Right lobe of liver (tissue), 6 donors: ENCODE data around the gene ZBTB21. TPM values are rescaled to one million over a fixed set of nuclear protein-coding genes. Genes with fewer than 3 reads are reported as not detected.
A peak's percentile ranks its signal among the peaks of the same experiment; 100 is the strongest.
"Not testable (repeated sequence)": the region's sequence is repeated elsewhere in the genome, so short reads cannot be mapped to it uniquely, and the experiment has no call there.

Source experiments
- ATAC-seq, 4 donors: fragments of 200-7000 bp; cut with Tn5 transposase; one replicate each; pipeline ENCODE4 v1.9.1; 2020; ENCODE audit warnings: mild to moderate bottlenecking in 4 of 4, moderate library complexity in 4 of 4
- DNase-seq, 3 donors: peaks; one replicate each; pipeline ENCODE4 v3.0.0-alpha.2; 2020
- H3K27ac ChIP-seq, 3 donors: fragments of 200-600 bp; one replicate each; pipeline ENCODE4 v1.8.0; 2022
- H3K27me3 ChIP-seq, 2 donors: fragments of 200-600 bp; one replicate each; pipeline ENCODE4 v1.8.0; 2022
- H3K36me3 ChIP-seq, 4 donors: fragments of 200-600 bp; sonication (generic) in 1 of 4; one replicate each; pipeline versions ENCODE4 v1.5.1 to v1.8.0; 2017 to 2022; ENCODE audit warnings: control low read depth in 1 of 4
- H3K4me1 ChIP-seq, 4 donors: fragments of 200-600 bp; sonication (generic) in 1 of 4; one replicate each; pipeline versions ENCODE4 v1.5.1 to v1.8.0; 2017 to 2022; ENCODE audit warnings: control low read depth in 1 of 4
- H3K4me3 ChIP-seq, 3 donors: fragments of 200-600 bp; one replicate each; pipeline ENCODE4 v1.8.0; 2022
- H3K9me3 ChIP-seq, 4 donors: fragments of 200-600 bp; sonication (generic) in 1 of 4; one replicate each; pipeline versions ENCODE4 v1.5.1 to v1.8.0; 2017 to 2022; ENCODE audit warnings: control low read depth in 1 of 4
- CTCF ChIP-seq, 4 donors: fragments of 200-600 bp in 3 of 4; fragments of 450-650 bp in 1 of 4; IDR thresholded peaks; one replicate each; pipeline versions ENCODE4 v1.5.1 to v1.8.0; 2016 to 2022; ENCODE audit warnings: antibody characterized with exemption in 4 of 4, mild to moderate bottlenecking in 2 of 4
- POLR2A ChIP-seq: fragments of 450-650 bp; IDR thresholded peaks from one replicate; pipeline ENCODE4 v1.6.1; 2017; ENCODE audit warnings: antibody characterized with exemption, mild to moderate bottlenecking
- WGBS: methylation state at CpG from one replicate; pipeline ENCODE4 v1.1.6; 2018; ENCODE audit warnings: low coverage, low lambda C conversion rate; ENCODE audit not compliant: insufficient coverage; ENCODE audit errors: missing lambda C conversion rate; 5-methylcytosine and 5-hydroxymethylcytosine counted together
- intact Hi-C, 2 donors: fragments of 100-400 bp; cut with DNase I; formaldehyde crosslinking; loops; one replicate each; pipeline versions ENCODE4 v1.11.2 to v1.14.1; 2022
- total RNA-seq, 6 experiments: library from RNA; depleted of rRNA in 2 of 6; stranded (reverse); fragments of >200 nt in 2 of 6; fragmentation: NEBNext Ultra II Directional in 3 of 6; extraction: Animal tissue kit (Norgen Biotek cat#: 25700) in 3 of 6; gene quantifications; one replicate each; pipeline versions ENCODE4 v1.1.0 to v1.2.4, GENCODE V29; 2016 to 2023
- donor health status: DM: no; HTN: yes; CAD: no.
- donor health status: DM: no; HTN: no; CAD: no.
- donor health status: DM: no; HTN: no; CAD: no.
- donor health status: DM: no; HTN: yes; CAD: no.
- donor health status: DM: no; HTN: yes; CAD: no.

Gene ZBTB21
- total RNA-seq, 6 experiments from 2014 or later = 3.0 to 28.5 (median 11.2) TPM

GRCh38 chr21:41962425-41962966 is 47.7 kb downstream of the ZBTB21 start:
- Histone ChIP-seq H3K27me3 (no peaks in the 10 kb centered on the region), H3K4me1 (no peaks in the 10 kb centered on the region), H3K4me3 (no peak overlapping the region), H3K36me3 (no peaks in the 10 kb centered on the region), H3K27ac (no peak overlapping the region), H3K9me3 (no peaks in the 10 kb centered on the region)
- no peak for DNase-seq
- TF ChIP-seq CTCF (IDR thresholded peaks at IDR 0.05) (no peak), POLR2A (no peak)
- WGBS = 69% methylated on average over 9 of the region's 11 CpGs
- intact Hi-C loops = no loop called here
- no peak for ATAC-seq

GRCh38 chr21:41961753-41962152 is 48.4 kb downstream of the ZBTB21 start:
- ATAC-seq (no peak), DNase-seq (no peak)
- no peaks in the 10 kb centered on the region for H3K9me3 ChIP-seq
- no peaks in the 10 kb centered on the region for H3K4me1 ChIP-seq
- no peaks in the 10 kb centered on the region for H3K36me3 ChIP-seq
- no peak for TF ChIP-seq CTCF (IDR thresholded peaks at IDR 0.05)
- no peak for TF ChIP-seq POLR2A
- 37% methylated on average over 6 of the region's 8 CpGs for WGBS
- no peak overlapping the region for H3K27ac ChIP-seq
- intact Hi-C loops = no loop called here
- H3K4me3 ChIP-seq = no peak overlapping the region
- H3K27me3 ChIP-seq = no peaks in the 10 kb centered on the region

DNA sequence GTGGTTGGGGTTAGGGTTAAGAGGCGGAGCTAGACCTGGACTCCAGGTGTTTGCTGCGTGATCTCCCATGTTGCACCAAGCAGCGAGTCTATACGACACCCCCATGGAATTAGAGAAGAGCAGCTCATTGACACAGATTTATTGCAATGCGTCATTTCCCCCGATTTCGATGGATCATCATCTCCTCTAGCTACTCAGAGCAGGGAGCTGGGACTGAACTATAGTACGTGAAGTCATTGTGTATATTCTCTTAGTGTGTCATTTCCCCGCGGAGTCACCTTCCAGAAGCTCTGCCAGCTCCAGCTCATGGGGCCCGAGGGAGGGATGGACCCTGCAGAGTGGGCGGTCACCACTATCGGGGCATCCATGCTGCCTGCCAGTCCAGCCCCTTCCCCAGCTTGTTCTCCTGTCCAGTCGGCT is 48.9 kb downstream of the ZBTB21 start:
- TF ChIP-seq POLR2A = no peak
- TF ChIP-seq CTCF (IDR thresholded peaks at IDR 0.05) = no peak

DNA sequence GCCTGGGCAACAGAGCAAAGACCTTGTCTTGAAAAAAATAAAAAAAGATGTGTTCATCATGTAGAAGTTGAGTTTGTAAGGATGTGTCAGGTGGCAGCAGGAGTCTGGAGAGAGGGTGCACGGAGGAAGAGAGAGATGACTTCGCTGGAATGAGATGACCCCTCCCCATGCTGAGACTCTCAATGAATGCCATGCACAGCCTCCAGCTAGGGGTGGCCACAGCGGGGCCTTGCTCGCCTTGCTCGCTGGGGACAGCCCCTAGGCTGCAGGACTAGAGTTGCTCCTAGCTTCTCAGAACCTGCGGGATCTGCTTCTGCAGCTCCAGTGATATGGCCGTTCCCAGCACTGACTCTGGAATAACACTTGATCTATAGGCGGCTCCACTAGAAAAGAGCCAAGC is 49.8 kb downstream of the ZBTB21 start:
- H3K27me3 ChIP-seq = no peaks in the 10 kb centered on the region
- intact Hi-C loops = no loop called here
- TF ChIP-seq CTCF (IDR thresholded peaks at IDR 0.05) (no peak), POLR2A (no peak)
- H3K36me3 ChIP-seq = no peaks in the 10 kb centered on the region
- H3K27ac ChIP-seq = no peak overlapping the region
- DNase-seq = no peak
- 50% methylated on average over 1 of the region's 8 CpGs for WGBS
- ATAC-seq = no peak
- no peaks in the 10 kb centered on the region for H3K4me1 ChIP-seq
- H3K9me3 ChIP-seq = no peaks in the 10 kb centered on the region
- no peak overlapping the region for H3K4me3 ChIP-seq

More for the DNA sequence above, 48.9 kb downstream of the ZBTB21 start:
- H3K27me3 ChIP-seq = no peaks in the 10 kb centered on the region
- H3K4me3 ChIP-seq = no peak overlapping the region
- no peaks in the 10 kb centered on the region for H3K36me3 ChIP-seq
- H3K9me3 ChIP-seq = no peaks in the 10 kb centered on the region
- no peaks in the 10 kb centered on the region for H3K4me1 ChIP-seq
- ATAC-seq (peak in 2 of 4 donors; percentile 12 to 29), DNase-seq (no peak)
- H3K27ac ChIP-seq = no peak overlapping the region
- WGBS = 49% methylated on average over 6 of the region's 14 CpGs
- intact Hi-C loops = no loop called here

GRCh38 chr21:41959697-41960096 is 50.5 kb downstream of the ZBTB21 start:
- H3K4me1 ChIP-seq, H3K27me3 ChIP-seq, H3K36me3 ChIP-seq, ATAC-seq, H3K27ac ChIP-seq, intact Hi-C loops, H3K9me3 ChIP-seq, DNase-seq, H3K4me3 ChIP-seq: not testable (repeated sequence)
- WGBS = 90% methylated on average over 11 of the region's 11 CpGs
